Glutamatergic neuron (in vitro differentiated cells): ENCODE data around the gene CSNK2B. TPM values are rescaled to one million over a fixed set of nuclear protein-coding genes. Genes with fewer than 3 reads are reported as not detected.

Source experiments
- DNase-seq: peaks from one replicate; pipeline ENCODE4 v3.0.0; 2022
- H3K27ac Mint-ChIP-seq: one replicate; pipeline ENCODE4 v1.8.0; 2020; ENCODE audit warnings: mild to moderate bottlenecking, mixed read lengths, inconsistent platforms; ENCODE audit not compliant: unreplicated experiment
- H3K27me3 Mint-ChIP-seq: one replicate; pipeline ENCODE4 v1.8.0; 2020; ENCODE audit warnings: mild to moderate bottlenecking, moderate library complexity, mixed read lengths, inconsistent platforms; ENCODE audit not compliant: unreplicated experiment
- H3K36me3 Mint-ChIP-seq: one replicate; pipeline ENCODE4 v1.8.0; 2020; ENCODE audit warnings: mild to moderate bottlenecking, mixed read lengths, inconsistent platforms; ENCODE audit not compliant: unreplicated experiment
- H3K4me1 Mint-ChIP-seq: one replicate; pipeline ENCODE4 v1.8.0; 2020; ENCODE audit warnings: mild to moderate bottlenecking, low read depth, mixed read lengths, inconsistent platforms; ENCODE audit not compliant: unreplicated experiment
- H3K4me3 Mint-ChIP-seq: one replicate; pipeline ENCODE4 v1.8.0; 2020; ENCODE audit warnings: mild to moderate bottlenecking, mixed read lengths, inconsistent platforms; ENCODE audit not compliant: unreplicated experiment
- H3K9me3 Mint-ChIP-seq: one replicate; pipeline ENCODE4 v1.8.0; 2020; ENCODE audit warnings: mild to moderate bottlenecking, moderate library complexity, mixed read lengths, inconsistent platforms; ENCODE audit not compliant: unreplicated experiment
- microRNA-seq: library from miRNA; unstranded; fragments of <30 nt; microRNA quantifications from one replicate; pipeline ENCODE4, GENCODE V29; 2020; ENCODE audit not compliant: unreplicated experiment
- total RNA-seq: library from RNA; stranded (reverse); fragmentation: NEBNext Ultra II Directional; extraction: Animal tissue kit (Norgen Biotek cat#: 25700); gene quantifications from one replicate; pipeline ENCODE4 v1.2.1, GENCODE V29; 2021; ENCODE audit not compliant: unreplicated experiment
- TF ChIP-seq, protein P1 (sequence below): fragments of 200-600 bp; sonication (generic); IDR thresholded peaks from one replicate; pipeline ENCODE4 v1.5.0; 2021; ENCODE audit not compliant: partially characterized antibody, unreplicated experiment

CSNK2B gene
- total RNA-seq, 1 donor from 2014 or later = 214 TPM

DNA sequence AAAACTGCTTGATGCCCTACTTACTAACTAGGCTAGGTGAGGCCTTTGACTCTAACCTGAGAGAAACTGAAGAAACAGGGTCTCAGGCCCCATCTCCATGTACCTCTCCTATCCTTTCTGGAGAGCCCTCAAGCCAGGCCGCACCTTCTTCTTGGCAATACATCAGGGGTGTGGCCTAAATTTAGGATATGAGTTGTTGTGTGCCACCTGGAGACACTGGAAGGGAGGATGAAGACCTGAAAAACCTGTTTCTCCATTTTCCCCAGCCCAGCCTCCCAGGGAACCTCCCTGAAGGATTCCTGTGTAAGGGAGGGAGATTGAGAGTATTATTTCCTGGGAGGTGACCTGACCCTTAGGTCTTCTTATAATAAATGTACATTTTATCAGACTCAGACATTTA, 52.4 kb downstream of the CSNK2B start:
- H3K36me3 Mint-ChIP-seq = no peaks in the 10 kb centered on the region
- TF ChIP-seq, protein P1, sequence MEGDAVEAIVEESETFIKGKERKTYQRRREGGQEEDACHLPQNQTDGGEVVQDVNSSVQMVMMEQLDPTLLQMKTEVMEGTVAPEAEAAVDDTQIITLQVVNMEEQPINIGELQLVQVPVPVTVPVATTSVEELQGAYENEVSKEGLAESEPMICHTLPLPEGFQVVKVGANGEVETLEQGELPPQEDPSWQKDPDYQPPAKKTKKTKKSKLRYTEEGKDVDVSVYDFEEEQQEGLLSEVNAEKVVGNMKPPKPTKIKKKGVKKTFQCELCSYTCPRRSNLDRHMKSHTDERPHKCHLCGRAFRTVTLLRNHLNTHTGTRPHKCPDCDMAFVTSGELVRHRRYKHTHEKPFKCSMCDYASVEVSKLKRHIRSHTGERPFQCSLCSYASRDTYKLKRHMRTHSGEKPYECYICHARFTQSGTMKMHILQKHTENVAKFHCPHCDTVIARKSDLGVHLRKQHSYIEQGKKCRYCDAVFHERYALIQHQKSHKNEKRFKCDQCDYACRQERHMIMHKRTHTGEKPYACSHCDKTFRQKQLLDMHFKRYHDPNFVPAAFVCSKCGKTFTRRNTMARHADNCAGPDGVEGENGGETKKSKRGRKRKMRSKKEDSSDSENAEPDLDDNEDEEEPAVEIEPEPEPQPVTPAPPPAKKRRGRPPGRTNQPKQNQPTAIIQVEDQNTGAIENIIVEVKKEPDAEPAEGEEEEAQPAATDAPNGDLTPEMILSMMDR = no peak
- peaks cover 9% of the 10 kb centered on the region for H3K4me1 Mint-ChIP-seq
- no peak overlapping the region for H3K27ac Mint-ChIP-seq
- H3K9me3 Mint-ChIP-seq = peaks cover 5% of the 10 kb centered on the region
- H3K27me3 Mint-ChIP-seq = peaks cover 8% of the 10 kb centered on the region
- DNase-seq = no peak
- no peak overlapping the region for H3K4me3 Mint-ChIP-seq

DNA sequence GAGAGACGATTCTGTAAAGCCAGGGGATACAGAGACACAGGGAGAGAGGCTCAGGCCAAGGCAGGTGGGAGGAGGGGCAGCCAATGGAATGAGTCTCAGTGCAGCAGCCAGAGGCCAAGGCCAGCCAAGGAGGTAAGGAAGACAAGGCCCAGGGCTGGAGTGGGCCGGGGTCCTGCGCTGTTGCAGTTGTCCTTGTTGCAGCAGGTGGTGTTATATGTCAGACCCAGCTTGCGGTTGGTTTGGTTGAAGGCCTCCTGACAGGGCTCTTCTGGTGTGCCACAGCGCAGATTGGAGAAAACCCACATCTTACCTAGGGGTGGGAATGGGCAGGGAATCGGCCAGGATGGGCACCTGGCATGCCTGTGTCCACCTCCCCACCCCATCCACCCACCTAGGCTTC, 53.1 kb downstream of the CSNK2B start:
- no peak for DNase-seq
- Mint-ChIP-seq H3K27ac (no peak overlapping the region), H3K9me3 (peaks cover 7% of the 10 kb centered on the region), H3K27me3 (peaks cover 7% of the 10 kb centered on the region), H3K36me3 (no peaks in the 10 kb centered on the region), H3K4me3 (no peak overlapping the region), H3K4me1 (peaks cover 7% of the 10 kb centered on the region)
- TF ChIP-seq, protein P1 = no peak

Small RNAs within 50 kb of the gene (microRNA-seq; reads per million reads assigned to microRNA genes)
- 7.9 reads per million, percentile 42 among the genes with 10 or more reads in this experiment for gene MIR4646
- 5.1 reads per million, percentile 33 among the genes with 10 or more reads in this experiment for gene MIR6832

Other genes with a start within 250 kb of the CSNK2B start
- 3.6 TPM for gene MICB, start 167.9 kb upstream of the CSNK2B start, total RNA-seq
- not detected for gene MCCD1, start 137.1 kb upstream of the CSNK2B start, total RNA-seq
- gene DDX39B, start 124.1 kb upstream of the CSNK2B start, total RNA-seq = 526 TPM
- gene ATP6V1G2, start 119.5 kb upstream of the CSNK2B start, total RNA-seq = 95.6 TPM
- 29.8 TPM for gene NFKBIL1, start 118.5 kb upstream of the CSNK2B start, total RNA-seq
- gene LTA, start 93.8 kb upstream of the CSNK2B start, total RNA-seq = not detected
- not detected for gene TNF, start 90.5 kb upstream of the CSNK2B start, total RNA-seq
- not detected for gene LTB, start 83.7 kb upstream of the CSNK2B start, total RNA-seq
- not detected for gene LST1, start 79.8 kb upstream of the CSNK2B start, total RNA-seq
- not detected for gene NCR3, start 73.1 kb upstream of the CSNK2B start, total RNA-seq
- not detected for gene AIF1, start 50.8 kb upstream of the CSNK2B start, total RNA-seq
- 303 TPM for gene PRRC2A, start 45.4 kb upstream of the CSNK2B start, total RNA-seq
- 804 TPM for gene BAG6, start 13.4 kb upstream of the CSNK2B start, total RNA-seq
- gene APOM, start 10.2 kb upstream of the CSNK2B start, total RNA-seq = 1.5 TPM
- gene C6orf47, start 5.3 kb upstream of the CSNK2B start, total RNA-seq = 28.8 TPM
- 30.1 TPM for gene GPANK1, start 1.1 kb upstream of the CSNK2B start, total RNA-seq
- gene LY6G5B, start 3.9 kb downstream of the CSNK2B start, total RNA-seq = 43.1 TPM
- 13.8 TPM for gene LY6G5C, start 15.0 kb downstream of the CSNK2B start, total RNA-seq
- 120 TPM for gene ABHD16A, start 37.2 kb downstream of the CSNK2B start, total RNA-seq
- gene LY6G6F, start 40.8 kb downstream of the CSNK2B start, total RNA-seq = not detected
- not detected for gene LY6G6D, start 49.3 kb downstream of the CSNK2B start, total RNA-seq
- gene LY6G6C, start 55.7 kb downstream of the CSNK2B start, total RNA-seq = 1.8 TPM
- gene MPIG6B, start 57.3 kb downstream of the CSNK2B start, total RNA-seq = not detected
- gene DDAH2, start 63.2 kb downstream of the CSNK2B start, total RNA-seq = 266 TPM
- 310 TPM for gene CLIC1, start 70.5 kb downstream of the CSNK2B start, total RNA-seq
- 25.7 TPM for gene MSH5, start 73.9 kb downstream of the CSNK2B start, total RNA-seq
- 3.7 TPM for gene SAPCD1, start 96.6 kb downstream of the CSNK2B start, total RNA-seq
- 3.2 TPM for gene VWA7, start 111.2 kb downstream of the CSNK2B start, total RNA-seq
- 204 TPM for gene VARS1, start 129.7 kb downstream of the CSNK2B start, total RNA-seq
- 68.2 TPM for gene LSM2, start 140.9 kb downstream of the CSNK2B start, total RNA-seq
- 2.5 TPM for gene HSPA1L, start 149.2 kb downstream of the CSNK2B start, total RNA-seq
- 54.3 TPM for gene HSPA1A, start 149.5 kb downstream of the CSNK2B start, total RNA-seq
- 93.9 TPM for gene HSPA1B, start 161.7 kb downstream of the CSNK2B start, total RNA-seq
- 40.2 TPM for gene NEU1, start 196.7 kb downstream of the CSNK2B start, total RNA-seq
- gene SLC44A4, start 212.9 kb downstream of the CSNK2B start, total RNA-seq = not detected
- gene EHMT2, start 231.6 kb downstream of the CSNK2B start, total RNA-seq = 113 TPM
- gene ZBTB12, start 236.0 kb downstream of the CSNK2B start, total RNA-seq = 16.2 TPM